Non-pigmented ciliary epithelial cell (primary cell): ENCODE measurements around the gene PHTF1.

Source experiments
- DNase-seq: peaks from one replicate; pipeline ENCODE4 v3.0.0-alpha.2; 2010; ENCODE audit warnings: low read depth

The PHTF1 gene

GRCh38 chr1:113665071-113665470, 94.2 kb downstream of the PHTF1 start:
- no peak for DNase-seq

GRCh38 chr1:113663165-113663951, 95.9 kb downstream of the PHTF1 start:
- no peak for DNase-seq

- DNase-seq = no peak
Observed at GRCh38 chr1:113662101-113662500, 97.2 kb downstream of the PHTF1 start.

GRCh38 chr1:113660088-113660487, 99.2 kb downstream of the PHTF1 start:
- DNase-seq = no peak

- no peak for DNase-seq
Observed at GRCh38 chr1:113659556-113659955, 99.7 kb downstream of the PHTF1 start.

DNA sequence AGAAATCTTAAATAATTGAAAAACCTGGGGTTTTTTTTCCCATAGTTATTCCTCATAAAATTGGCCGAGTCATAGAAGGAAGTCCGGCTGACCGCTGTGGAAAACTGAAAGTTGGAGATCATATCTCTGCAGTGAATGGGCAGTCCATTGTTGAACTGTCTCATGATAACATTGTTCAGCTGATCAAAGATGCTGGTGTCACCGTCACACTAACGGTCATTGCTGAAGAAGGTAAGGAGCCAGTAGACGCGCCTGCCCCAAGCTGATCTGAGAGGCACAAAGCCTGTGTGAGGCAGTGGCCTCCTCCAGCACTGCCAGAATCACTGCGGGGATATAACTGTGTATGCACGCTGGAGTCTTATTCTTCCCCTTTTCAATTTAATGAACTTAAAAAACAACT, 100.3 kb downstream of the PHTF1 start:
- DNase-seq = no peak

GRCh38 chr1:113657556-113658063, 101.7 kb downstream of the PHTF1 start:
- DNase-seq = no peak

GRCh38 chr1:113657126-113657525, 102.2 kb downstream of the PHTF1 start:
- no peak for DNase-seq

DNA sequence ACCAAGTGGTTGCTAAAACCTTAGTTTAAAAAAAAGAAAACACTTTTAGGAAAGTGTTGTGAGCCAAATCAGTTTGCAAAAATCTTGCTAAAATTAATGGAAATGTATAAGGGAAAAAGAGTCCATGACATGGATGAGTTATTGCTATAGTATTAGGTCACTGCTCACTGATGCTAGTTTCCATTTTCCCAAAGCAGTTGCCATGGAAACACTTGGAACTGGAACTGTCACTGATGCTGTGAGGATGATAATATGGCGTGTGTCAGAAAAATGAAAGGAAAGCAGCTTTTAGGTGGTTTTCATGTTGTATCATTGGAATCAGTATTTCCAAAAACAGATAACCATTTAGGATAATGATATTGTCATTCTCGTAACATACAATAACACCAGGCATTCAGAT, 104.4 kb downstream of the PHTF1 start:
- no peak for DNase-seq

- DNase-seq = no peak
Observed at GRCh38 chr1:113653741-113654140, 105.5 kb downstream of the PHTF1 start.

DNA sequence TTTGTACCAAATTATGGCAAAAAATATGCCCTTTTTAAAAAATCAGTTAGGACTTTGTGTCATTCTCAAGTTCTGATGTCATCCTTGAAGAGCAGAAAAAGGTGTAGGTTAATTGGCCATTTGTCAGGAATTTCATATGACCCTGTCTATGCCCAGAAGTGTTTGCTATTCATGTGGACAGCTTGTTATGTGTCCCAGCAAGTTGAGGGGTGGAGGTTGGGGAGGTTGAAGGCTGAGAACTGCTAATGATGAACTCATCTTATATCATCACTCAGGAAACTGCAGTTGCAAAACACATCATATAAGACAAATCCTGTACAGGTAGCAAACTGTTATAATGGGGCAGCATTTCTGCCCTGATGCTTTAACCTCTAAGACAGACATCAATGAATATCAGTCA, 106.5 kb downstream of the PHTF1 start:
- no peak for DNase-seq

GRCh38 chr1:113648478-113648877, 110.8 kb downstream of the PHTF1 start:
- no peak for DNase-seq

DNA sequence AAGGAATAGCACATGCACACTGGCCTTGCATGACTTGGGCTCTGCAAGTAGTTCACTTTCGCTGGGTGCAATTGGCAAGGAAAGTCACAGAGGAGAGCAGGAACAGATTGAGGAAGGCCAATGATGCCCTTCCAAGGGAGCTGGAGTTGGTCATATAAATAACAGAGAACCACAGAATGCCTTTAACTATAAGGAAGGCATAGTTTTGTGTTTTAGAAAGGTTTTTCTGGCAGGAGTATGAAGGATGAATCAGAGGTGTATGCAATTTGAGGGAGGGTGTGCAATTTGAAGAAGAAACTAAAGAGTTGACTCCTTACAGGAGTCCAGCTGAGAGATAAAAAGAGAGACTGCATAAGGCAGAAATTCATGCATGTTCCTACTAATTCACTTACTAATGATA, 112.1 kb downstream of the PHTF1 start:
- no peak for DNase-seq
